BJ (cell line): ENCODE results near the gene BANF1. TPM values are rescaled to one million over a fixed set of nuclear protein-coding genes. Genes with fewer than 3 reads are reported as not detected.

Experiments used
- CTCF ChIA-PET: fragments of 350-600 bp; formaldehyde crosslinking; extraction: SDS; loops from one replicate; lab custom pipeline; 2021; ENCODE audit warnings: antibody characterized with exemption, inconsistent platforms; lab: Yijun Ruan, JAX
- POLR2A ChIA-PET: fragments of 300-600 bp; sonication (Branson Sonifier 250); formaldehyde crosslinking; extraction: SDS; loops from one replicate; lab custom pipeline; 2021; ENCODE audit warnings: antibody characterized with exemption; lab: Charles Lee
- DNase-seq: peaks from one replicate; pipeline ENCODE4 v3.0.0-alpha.2; 2011; ENCODE audit warnings: low read depth
- H3K27me3 ChIP-seq: 2 replicates; pipeline ENCODE4 v1.6.0; 2011; ENCODE audit warnings: low read length; ENCODE audit not compliant: control insufficient read depth, insufficient read depth
- H3K36me3 ChIP-seq: 2 replicates; pipeline ENCODE4 v1.5.1; 2011; ENCODE audit warnings: low read length; ENCODE audit not compliant: control insufficient read depth, insufficient read depth
- H3K4me3 ChIP-seq: 2 replicates; pipeline ENCODE4 v1.5.1; 2011; ENCODE audit warnings: low read depth, mild to moderate bottlenecking, control low read depth, low read length
- CTCF ChIP-seq: IDR thresholded peaks from 2 replicates; pipeline ENCODE4 v1.5.1; 2011; ENCODE audit warnings: low read depth, mild to moderate bottlenecking, control low read depth, inconsistent platforms, low read length, moderate library complexity; ENCODE audit not compliant: insufficient read depth
- polyA plus RNA-seq: library from polyadenylated mRNA; depleted of rRNA; stranded (reverse); fragments of >200 nt; gene quantifications from 2 replicates; pipeline ENCODE4 v1.2.3, GENCODE V29; 2011

Gene BANF1
- polyA plus RNA-seq, 1 experiment: 210 TPM

- TF ChIP-seq CTCF: no peak
- Histone ChIP-seq H3K4me3 (no peak overlapping the region), H3K27me3 (no peaks in the 10 kb centered on the region), H3K36me3 (peaks cover 27% of the 10 kb centered on the region)
- DNase-seq: no peak
- ChIA-PET CTCF (no interaction called here), POLR2A (no interaction called here)
Measured at GRCh38 chr11:65973439-65974110, 28.7 kb upstream of the BANF1 start.

- ChIA-PET CTCF (interaction anchor here (1.4 kb wide), 1 partner anchor 9 kb away, joined by 4 read pairs; no protein-coding TSS in a partner anchor), POLR2A (no interaction called here)
Measured at GRCh38 chr11:65975771-65976170, 26.5 kb upstream of the BANF1 start.

GRCh38 chr11:65976216-65977176 is 25.8 kb upstream of the BANF1 start:
- no peak for DNase-seq
- Histone ChIP-seq H3K4me3 (no peak overlapping the region), H3K27me3 (no peaks in the 10 kb centered on the region), H3K36me3 (peaks cover 21% of the 10 kb centered on the region)
- no peak for TF ChIP-seq CTCF
- ChIA-PET POLR2A (no interaction called here), CTCF (interaction anchor here (0.9 to 1.4 kb wide), 2 partner anchors 10 to 196 kb away, joined by 3 to 4 read pairs; no protein-coding TSS in a partner anchor)

More at GRCh38 chr11:65975771-65976170, 26.5 kb upstream of the BANF1 start:
- no peak for DNase-seq
- Histone ChIP-seq H3K27me3 (no peaks in the 10 kb centered on the region), H3K36me3 (peaks cover 21% of the 10 kb centered on the region), H3K4me3 (no peak overlapping the region)
- TF ChIP-seq CTCF: no peak

- H3K27me3 ChIP-seq: no peaks in the 10 kb centered on the region
- peaks cover 21% of the 10 kb centered on the region for H3K36me3 ChIP-seq
- TF ChIP-seq CTCF: no peak
- ChIA-PET POLR2A (no interaction called here), CTCF (interaction anchor here (0.9 to 1.6 kb wide), 3 partner anchors 87 to 198 kb away, joined by 3 to 4 read pairs (median 4); partner anchors contain the start of genes CCDC85B and FIBP)
- DNase-seq: no peak
- H3K4me3 ChIP-seq: no peak overlapping the region
Measured at GRCh38 chr11:65977621-65978390, 24.5 kb upstream of the BANF1 start.
